K562 (cell line): ENCODE results near the gene GGA3. TPM values are rescaled to one million over a fixed set of nuclear protein-coding genes. Genes with fewer than 3 reads are reported as not detected.

ENCODE experiments used
- CLOCK ChIP-seq: fragments of 250-450 bp; sonication (Bioruptor Pico); IDR thresholded peaks from 2 replicates; pipeline ENCODE4 v1.4.0; 2020; ENCODE audit warnings: mild to moderate bottlenecking, moderate library complexity, borderline replicate concordance
- E2F1 ChIP-seq: sonication (generic); formaldehyde crosslinking; IDR thresholded peaks from 2 replicates; pipeline ENCODE4 v1.8.1; 2023; ENCODE audit warnings: mild to moderate bottlenecking, missing genetic modification reagents, moderate library complexity
- EHMT2 ChIP-seq: fragments of 450-650 bp; IDR thresholded peaks from 2 replicates; pipeline ENCODE4 v1.6.1; 2018; ENCODE audit warnings: antibody characterized with exemption
- ETS2 ChIP-seq: IDR thresholded peaks from 2 replicates; pipeline ENCODE4 v1.6.1; 2016; ENCODE audit warnings: borderline replicate concordance, missing genetic modification characterization, mild to moderate bottlenecking, moderate library complexity, missing compliant biosample characterization; ENCODE audit not compliant: poor library complexity, severe bottlenecking
- FOXA1 ChIP-seq: fragments of 450-650 bp; IDR thresholded peaks from 2 replicates; pipeline ENCODE4 v1.6.1; 2016; ENCODE audit warnings: mild to moderate bottlenecking, borderline replicate concordance
- HDAC3 ChIP-seq: fragments of 450-650 bp; IDR thresholded peaks from 2 replicates; pipeline ENCODE4 v1.6.1; 2018; ENCODE audit warnings: borderline replicate concordance, mild to moderate bottlenecking, moderate library complexity; ENCODE audit not compliant: partially characterized antibody
- HMG20B ChIP-seq: fragments of 250-450 bp; sonication (Bioruptor Pico); IDR thresholded peaks from 2 replicates; pipeline ENCODE4 v1.5.0; 2021; ENCODE audit warnings: mild to moderate bottlenecking
- KDM5B ChIP-seq: fragments of 200-600 bp; sonication (generic); IDR thresholded peaks from 2 replicates; pipeline ENCODE4 v1.6.1; 2012; ENCODE audit warnings: low read depth, mild to moderate bottlenecking, moderate library complexity, low read length, control low read depth, inconsistent platforms; ENCODE audit not compliant: insufficient replicate concordance
- MLX ChIP-seq, 2 experiments: fragments of 450-650 bp in 1 of 2; sonication (generic) in 1 of 2; formaldehyde crosslinking; conservative IDR thresholded peaks; 2 replicates each; pipeline versions ENCODE4 v1.4.0 to v1.8.1; 2020 to 2022; ENCODE audit warnings: mild to moderate bottlenecking in 1 of 2, missing genetic modification reagents in 1 of 2
- NR3C1 ChIP-seq: sonication (generic); formaldehyde crosslinking; IDR thresholded peaks from 2 replicates; pipeline ENCODE4 v1.8.1; 2022; ENCODE audit warnings: missing genetic modification reagents
- SRF ChIP-seq, 2 experiments: fragments of 250-450, 450-650 bp in 1 of 2; sonication (Bioruptor Pico) in 1 of 2; sonication (generic) in 1 of 2; formaldehyde crosslinking; IDR thresholded peaks; 2 replicates each; pipeline versions ENCODE4 v1.5.0 to v1.5.1; 2020 to 2022; ENCODE audit warnings: mild to moderate bottlenecking in 1 of 2, missing genetic modification reagents in 1 of 2
- TAL1 ChIP-seq: fragments of 450-650 bp; IDR thresholded peaks from 2 replicates; pipeline ENCODE4 v1.6.1; 2016; ENCODE audit warnings: mild to moderate bottlenecking
- XRCC5 ChIP-seq: fragments of 200-400 bp; formaldehyde crosslinking; IDR thresholded peaks from 2 replicates; pipeline ENCODE4 v1.6.1; 2017; ENCODE audit warnings: low read depth, mild to moderate bottlenecking, low read length
- ZBTB49 ChIP-seq: sonication (generic); formaldehyde crosslinking; IDR thresholded peaks from 2 replicates; pipeline ENCODE4 v1.8.0; 2022; ENCODE audit warnings: missing genetic modification reagents, mild to moderate bottlenecking, borderline replicate concordance
- ZBTB7A ChIP-seq: IDR thresholded peaks from 2 replicates; pipeline ENCODE4 v1.6.1; 2011; ENCODE audit warnings: low read depth, mild to moderate bottlenecking, low read length, moderate library complexity, borderline replicate concordance; ENCODE audit not compliant: control insufficient read depth
- ZKSCAN1 ChIP-seq: fragments of 150-350 bp; IDR thresholded peaks from 2 replicates; pipeline ENCODE4 v1.6.1; 2016; ENCODE audit warnings: low read depth, low read length
- ZNF277 ChIP-seq: fragments of 250-450 bp; sonication (Bioruptor Pico); IDR thresholded peaks from 2 replicates; pipeline ENCODE4 v1.8.0; 2022; ENCODE audit warnings: inconsistent platforms, mild to moderate bottlenecking, moderate library complexity, borderline replicate concordance
- ZNF311 ChIP-seq: fragments of 250-450 bp; sonication (Bioruptor Pico); IDR thresholded peaks from 2 replicates; pipeline ENCODE4 v1.4.0; 2020; ENCODE audit warnings: mild to moderate bottlenecking, moderate library complexity
- polyA plus RNA-seq, 8 experiments: library from polyadenylated mRNA; depleted of rRNA in 4 of 8; stranded (reverse) in 5 of 8; unstranded in 3 of 8; fragments of >200 nt; fragmentation: Nextera tagmentation in 2 of 8; fragmentation: Illumina TruSeq in 1 of 8; extraction: Ambion mirVana in 2 of 8; extraction: Trizol in 1 of 8; gene quantifications; 2 replicates each; pipeline versions ENCODE4 v1.2.1 to v1.2.3, GENCODE V29; 2011 to 2014; ENCODE audit warnings: inconsistent platforms in 1 of 8, missing spikeins in 1 of 8
- total RNA-seq, 7 experiments: library from RNA; depleted of rRNA in 6 of 7; stranded (reverse); fragments of >200 nt in 6 of 7; fragmentation: Illumina TruSeq in 2 of 7; extraction: Trizol in 2 of 7; gene quantifications; 2 replicates each; pipeline versions ENCODE4 v1.2.1 to v1.2.3, GENCODE V29; 2011 to 2021; ENCODE audit warnings: low replicate concordance in 1 of 7

GGA3 gene
- total and polyA plus RNA-seq, 9 of the 15 experiments (the other 6 are each of a cell fraction or from before 2014, with no cell fraction given), result 5.7 to 64.9 (median 25.4) TPM

- TF ChIP-seq CLOCK (CRISPR knock-in tag), result no peak
- TF ChIP-seq TAL1, result no peak
- TF ChIP-seq ZBTB49 (CRISPR knock-in tag), result no peak
- TF ChIP-seq FOXA1, result no peak
- peak; percentile 4 for TF ChIP-seq KDM5B
- TF ChIP-seq HDAC3, result no peak
- TF ChIP-seq SRF (CRISPR knock-in tag; IDR thresholded peaks at IDR 0.05), result no peak
- TF ChIP-seq EHMT2, result no peak
- no peak for TF ChIP-seq ZBTB7A
- TF ChIP-seq MLX (CRISPR knock-in tag; conservative IDR thresholded peaks at IDR 0.05), result no peak
- no peak for TF ChIP-seq NR3C1 (CRISPR knock-in tag)
- 0 out of 2 replicates have a peak, but pooled peaks have one; percentile 21 for TF ChIP-seq ZNF311 (CRISPR knock-in tag)
- TF ChIP-seq E2F1 (CRISPR knock-in tag), result no peak
- peak; percentile 24; the same call in 1 of the 2 replicates for TF ChIP-seq XRCC5
- no peak for TF ChIP-seq ZKSCAN1
- TF ChIP-seq HMG20B (CRISPR knock-in tag), result no peak
- TF ChIP-seq ETS2, result no peak
- TF ChIP-seq ZNF277 (CRISPR knock-in tag), result no peak
Observed at GRCh38 chr17:75271955-75272847, 10.8 kb upstream of the GGA3 start (continued).
